Measurements from ENCODE around the gene TAMALIN.

TAMALIN gene

GRCh38 chr12:52037248-52037861 is 30.6 kb downstream of the TAMALIN start:
- peak; percentile 78 for DNase-seq

- no peak for DNase-seq
These were observed 31.7 kb downstream of the TAMALIN start for GRCh38 chr12:52038447-52038846.

- DNase-seq = no peak
These were observed 34.3 kb downstream of the TAMALIN start for GRCh38 chr12:52041035-52041434.

GRCh38 chr12:52041695-52042123 is 35.0 kb downstream of the TAMALIN start:
- DNase-seq = no peak

GRCh38 chr12:52042706-52043385 is 36.1 kb downstream of the TAMALIN start:
- DNase-seq = no peak

- DNase-seq = no peak
These were observed 36.9 kb downstream of the TAMALIN start for GRCh38 chr12:52043386-52044212.

- no peak for DNase-seq
These were observed 37.7 kb downstream of the TAMALIN start for GRCh38 chr12:52044292-52044983.

GRCh38 chr12:52045794-52046199 is 39.1 kb downstream of the TAMALIN start:
- no peak for DNase-seq

- no peak for DNase-seq
These were observed 40.1 kb downstream of the TAMALIN start for GRCh38 chr12:52046859-52047258.

- DNase-seq = no peak
These were observed 42.5 kb downstream of the TAMALIN start for GRCh38 chr12:52049286-52049685.

- no peak for DNase-seq
These were observed 42.9 kb downstream of the TAMALIN start for GRCh38 chr12:52049688-52050087.

GRCh38 chr12:52050116-52050757 is 43.5 kb downstream of the TAMALIN start:
- no peak for DNase-seq

- DNase-seq = peak; percentile 96
These were observed 44.2 kb downstream of the TAMALIN start, which contains the start of gene NR4A1 for GRCh38 chr12:52050758-52051541. TSS of gene NR4A1 (plus strand) at chr12:52051442. CDS start at chr12:52054329, 2,887 bp downstream.

GRCh38 chr12:52052468-52053186 is 45.9 kb downstream of the TAMALIN start:
- DNase-seq = no peak

- no peak for DNase-seq
These were observed 46.9 kb downstream of the TAMALIN start for GRCh38 chr12:52053536-52054209.

- no peak for DNase-seq
These were observed 47.6 kb downstream of the TAMALIN start for GRCh38 chr12:52054231-52054832.

- no peak for DNase-seq
These were observed 48.3 kb downstream of the TAMALIN start for GRCh38 chr12:52054833-52055730.

All from 8988T (cell line).